ENCODE measurements around the gene DTNB. TPM values are rescaled to one million over a fixed set of nuclear protein-coding genes. Genes with fewer than 3 reads are reported as not detected.

The DTNB gene
- total and polyA plus RNA-seq, 9 donors = 8.0 to 24.9 (median 17.5) TPM

- intact Hi-C loops (cut with DNase I) = loop anchor here in 1 of 4 donors (10.0 kb wide), 1 partner anchor 79 kb away; the partner anchor contains the start of gene DTNB
- WGBS, 3 donors = 91 to 92% (median 92%) methylated on average over 6 of the region's 6 CpGs
- TF ChIP-seq, protein P1, sequence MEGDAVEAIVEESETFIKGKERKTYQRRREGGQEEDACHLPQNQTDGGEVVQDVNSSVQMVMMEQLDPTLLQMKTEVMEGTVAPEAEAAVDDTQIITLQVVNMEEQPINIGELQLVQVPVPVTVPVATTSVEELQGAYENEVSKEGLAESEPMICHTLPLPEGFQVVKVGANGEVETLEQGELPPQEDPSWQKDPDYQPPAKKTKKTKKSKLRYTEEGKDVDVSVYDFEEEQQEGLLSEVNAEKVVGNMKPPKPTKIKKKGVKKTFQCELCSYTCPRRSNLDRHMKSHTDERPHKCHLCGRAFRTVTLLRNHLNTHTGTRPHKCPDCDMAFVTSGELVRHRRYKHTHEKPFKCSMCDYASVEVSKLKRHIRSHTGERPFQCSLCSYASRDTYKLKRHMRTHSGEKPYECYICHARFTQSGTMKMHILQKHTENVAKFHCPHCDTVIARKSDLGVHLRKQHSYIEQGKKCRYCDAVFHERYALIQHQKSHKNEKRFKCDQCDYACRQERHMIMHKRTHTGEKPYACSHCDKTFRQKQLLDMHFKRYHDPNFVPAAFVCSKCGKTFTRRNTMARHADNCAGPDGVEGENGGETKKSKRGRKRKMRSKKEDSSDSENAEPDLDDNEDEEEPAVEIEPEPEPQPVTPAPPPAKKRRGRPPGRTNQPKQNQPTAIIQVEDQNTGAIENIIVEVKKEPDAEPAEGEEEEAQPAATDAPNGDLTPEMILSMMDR (IDR thresholded peaks at IDR 0.05) = no peak
- TF ChIP-seq POLR2A (IDR thresholded peaks at IDR 0.05) = no peak
- no peak for TF ChIP-seq EP300 (IDR thresholded peaks at IDR 0.05)
- no peaks in the 10 kb centered on the region for H3K27me3 ChIP-seq
- no peaks in the 10 kb centered on the region for H3K9me3 ChIP-seq
- peaks cover 2% of the 10 kb centered on the region for H3K4me1 ChIP-seq (ENCODE audit: insufficient read depth)
- H3K4me3 ChIP-seq = no peak overlapping the region
- DNase-seq = no peak
- no peak overlapping the region for H3K27ac ChIP-seq
- H3K36me3 ChIP-seq = no peaks in the 10 kb centered on the region
Measured at GRCh38 chr2:25595393-25595792, 78.0 kb downstream of the DTNB start.

GRCh38 chr2:25594991-25595390 lies 78.4 kb downstream of the DTNB start:
- Histone ChIP-seq H3K9me3 (no peaks in the 10 kb centered on the region), H3K27ac (no peak overlapping the region), H3K36me3 (no peaks in the 10 kb centered on the region), H3K4me3 (no peak overlapping the region), H3K27me3 (no peaks in the 10 kb centered on the region), H3K4me1 (ENCODE audit: insufficient read depth) (peaks cover 2% of the 10 kb centered on the region)
- WGBS, 3 donors = 92 to 95% (median 93%) methylated on average over 3 of the region's 3 CpGs
- intact Hi-C loops (cut with DNase I) = loop anchor here in 1 of 4 donors (10.0 kb wide), 1 partner anchor 80 kb away; the partner anchor contains the start of gene DTNB
- no peak for DNase-seq
- no peak for TF ChIP-seq EP300 (IDR thresholded peaks at IDR 0.05)
- TF ChIP-seq, protein P1 (IDR thresholded peaks at IDR 0.05) = no peak

DNA sequence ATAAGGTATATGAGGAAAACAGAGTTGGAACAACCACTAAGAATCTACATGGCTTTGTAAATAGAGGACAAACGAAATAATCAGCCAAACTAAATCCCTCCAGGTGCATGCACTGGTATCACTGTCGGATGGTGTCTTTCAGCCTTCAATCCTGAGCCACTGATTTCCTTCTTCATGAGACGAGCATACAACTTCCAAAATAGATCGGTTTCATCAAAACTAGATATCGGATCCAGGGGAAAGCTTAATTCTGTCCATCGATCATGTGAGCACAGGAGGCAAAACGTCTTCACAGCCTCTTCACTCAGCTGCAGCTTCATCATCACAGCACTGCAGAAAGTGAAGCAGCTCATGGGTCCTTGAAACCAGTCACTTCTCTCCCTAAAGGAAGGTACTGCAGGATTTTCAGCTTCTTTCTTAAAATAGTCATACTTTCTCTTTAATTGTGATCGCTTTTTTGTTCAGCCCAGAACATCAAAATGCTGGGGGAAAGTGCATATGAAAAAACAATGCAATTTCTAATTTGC lies 80.5 kb downstream of the DTNB start:
- intact Hi-C loops (cut with DNase I) = loop anchor here in 1 of 4 donors (10.0 kb wide), 1 partner anchor 82 kb away; the partner anchor contains the start of gene DTNB
- TF ChIP-seq, protein P1 (IDR thresholded peaks at IDR 0.05) = no peak
- TF ChIP-seq POLR2A (IDR thresholded peaks at IDR 0.05) (no peak), EP300 (IDR thresholded peaks at IDR 0.05) (no peak)
- peaks cover 2% of the 10 kb centered on the region for H3K4me1 ChIP-seq (ENCODE audit: insufficient read depth)
- DNase-seq = no peak
- no peaks in the 10 kb centered on the region for H3K27me3 ChIP-seq
- no peak overlapping the region for H3K4me3 ChIP-seq
- H3K27ac ChIP-seq = no peak overlapping the region
- 69 to 80% (median 72%) methylated on average over 8 of the region's 8 CpGs for WGBS, 3 donors
- no peaks in the 10 kb centered on the region for H3K36me3 ChIP-seq
- no peaks in the 10 kb centered on the region for H3K9me3 ChIP-seq

DNA sequence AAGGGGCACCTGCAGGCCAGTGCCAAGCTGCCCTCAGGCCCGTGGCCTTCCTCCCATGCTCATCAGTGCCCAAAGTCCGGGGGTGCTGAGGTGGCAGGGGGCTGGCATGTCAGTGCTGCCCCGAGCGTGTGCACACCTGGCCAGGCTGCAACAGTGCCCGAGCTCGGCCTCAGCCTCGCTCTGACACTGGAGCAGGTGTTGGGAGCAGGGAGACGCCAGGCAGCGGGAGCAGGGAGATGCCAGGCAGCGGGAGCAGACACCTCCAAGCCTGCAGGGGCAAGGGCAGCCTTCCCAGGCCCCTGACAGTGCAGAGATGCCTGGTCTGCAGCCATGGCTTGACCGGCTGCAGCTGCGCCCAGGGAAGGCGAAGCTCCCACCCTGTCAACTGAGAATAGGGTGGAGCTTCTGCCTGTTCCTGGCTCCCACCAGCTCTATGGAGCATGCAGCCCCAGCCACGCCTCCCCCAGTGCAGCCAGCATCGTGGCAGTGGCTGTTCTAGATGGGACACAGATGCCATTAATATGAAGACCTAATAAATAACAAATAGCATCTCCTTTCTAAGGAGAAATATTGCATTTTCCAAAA lies 82.4 kb downstream of the DTNB start:
- Histone ChIP-seq H3K27me3 (no peaks in the 10 kb centered on the region), H3K36me3 (no peaks in the 10 kb centered on the region), H3K27ac (no peak overlapping the region), H3K4me1 (ENCODE audit: insufficient read depth) (peaks cover 6% of the 10 kb centered on the region), H3K9me3 (no peaks in the 10 kb centered on the region), H3K4me3 (no peak overlapping the region)
- 87 to 91% (median 88%) methylated on average over 14 to 15 of the region's 15 CpGs for WGBS, 3 donors
- TF ChIP-seq, protein P1 (IDR thresholded peaks at IDR 0.05) = no peak
- TF ChIP-seq EP300 (IDR thresholded peaks at IDR 0.05) (no peak), POLR2A (IDR thresholded peaks at IDR 0.05) (no peak)
- intact Hi-C loops (cut with DNase I) = loop anchor here in 1 of 4 donors (10.0 kb wide), 1 partner anchor 84 kb away; the partner anchor contains the start of gene DTNB
- no peak for DNase-seq

Data from ovary (tissue), 9 donors.